Hepatocyte (in vitro differentiated cells): ENCODE measurements around the gene SNX27. TPM values are rescaled to one million over a fixed set of nuclear protein-coding genes. Genes with fewer than 3 reads are reported as not detected.
"Not testable (repeated sequence)": the region's sequence is repeated elsewhere in the genome, so short reads cannot be mapped to it uniquely, and the experiment has no call there.

Source experiments
- DNase-seq: peaks from one replicate; pipeline ENCODE4 v3.0.0-alpha.2; 2016; ENCODE audit warnings: low spot score
- H2AFZ ChIP-seq: fragments of 200-600 bp; sonication (generic); 2 replicates; pipeline ENCODE4 v1.6.0; 2016; ENCODE audit warnings: antibody characterized with exemption, mild to moderate bottlenecking
- H3K27ac ChIP-seq: fragments of 200-600 bp; sonication (generic); 2 replicates; pipeline ENCODE4 v1.5.1; 2016; ENCODE audit warnings: mild to moderate bottlenecking
- H3K27me3 ChIP-seq: fragments of 200-600 bp; sonication (generic); 2 replicates; pipeline ENCODE4 v1.6.1; 2016
- H3K36me3 ChIP-seq: fragments of 200-600 bp; sonication (generic); replicated peaks from 2 replicates; pipeline ENCODE4 v1.5.1; 2016; ENCODE audit warnings: low read depth; ENCODE audit not compliant: insufficient read depth
- H3K4me1 ChIP-seq: fragments of 200-600 bp; sonication (generic); 2 replicates; pipeline ENCODE4 v1.5.1; 2016; ENCODE audit warnings: mild to moderate bottlenecking, moderate library complexity; ENCODE audit not compliant: insufficient read depth
- H3K4me2 ChIP-seq: fragments of 200-600 bp; sonication (generic); 2 replicates; pipeline ENCODE4 v1.6.0; 2016
- H3K4me3 ChIP-seq: fragments of 200-600 bp; sonication (generic); 2 replicates; pipeline ENCODE4 v1.5.1; 2016; ENCODE audit warnings: mild to moderate bottlenecking
- H3K79me2 ChIP-seq: fragments of 200-600 bp; sonication (generic); 2 replicates; pipeline ENCODE4 v1.6.0; 2017; ENCODE audit warnings: mild to moderate bottlenecking
- H3K9me2 ChIP-seq: fragments of 200-600 bp; sonication (generic); replicated peaks from 2 replicates; pipeline ENCODE4 v1.6.0; 2017; ENCODE audit warnings: mild to moderate bottlenecking; ENCODE audit not compliant: insufficient read depth
- H3K9me3 ChIP-seq: fragments of 200-600 bp; sonication (generic); 2 replicates; pipeline ENCODE4 v1.5.1; 2016; ENCODE audit warnings: low read depth, mild to moderate bottlenecking
- H4K20me1 ChIP-seq: fragments of 200-600 bp; sonication (generic); 2 replicates; pipeline ENCODE4 v1.6.0; 2016; ENCODE audit warnings: mild to moderate bottlenecking; ENCODE audit not compliant: insufficient read depth, poor library complexity, severe bottlenecking
- EZH2 ChIP-seq: fragments of 200-600 bp; sonication (generic); IDR thresholded peaks from 2 replicates; pipeline ENCODE4 v1.6.1; 2016; ENCODE audit warnings: antibody characterized with exemption, mild to moderate bottlenecking, borderline replicate concordance
- EZH2phosphoT487 ChIP-seq: fragments of 200-600 bp; sonication (generic); IDR thresholded peaks from one replicate; pipeline ENCODE4 v1.6.1; 2018; ENCODE audit warnings: antibody characterized with exemption, mild to moderate bottlenecking, low read depth, moderate library complexity; ENCODE audit not compliant: unreplicated experiment, severe bottlenecking
- WGBS: methylation state at CpG from one replicate; pipeline ENCODE4 v1.1.6; 2016; ENCODE audit warnings: low lambda C conversion rate; ENCODE audit errors: missing lambda C conversion rate; 5-methylcytosine and 5-hydroxymethylcytosine counted together
- polyA plus RNA-seq: library from polyadenylated mRNA; unstranded; fragments of >200 nt; fragmentation: Nextera tagmentation; extraction: Ambion mirVana; gene quantifications from 2 replicates; pipeline ENCODE4 v1.2.1, GENCODE V29; 2016
- total RNA-seq: library from RNA; depleted of rRNA; stranded (reverse); fragments of >200 nt; gene quantifications from 2 replicates; pipeline ENCODE4 v1.2.3, GENCODE V29; 2014
- TF ChIP-seq, protein P1 (sequence below): fragments of 200-600 bp; sonication (generic); IDR thresholded peaks from 2 replicates; pipeline ENCODE4 v1.5.1; 2016; ENCODE audit warnings: antibody characterized with exemption, mild to moderate bottlenecking; ENCODE audit not compliant: poor library complexity

The SNX27 gene
- total and polyA plus RNA-seq, 2 experiments from 2014 or later = 24.0 to 38.7 TPM

GRCh38 chr1:151733126-151733525 is 121.3 kb downstream of the SNX27 start:
- Histone ChIP-seq H3K27ac (no peak overlapping the region), H3K9me3 (no peaks in the 10 kb centered on the region), H3K4me2 (no peak overlapping the region), H3K27me3 (no peaks in the 10 kb centered on the region), H4K20me1 (no peaks in the 10 kb centered on the region), H3K36me3 (no peaks in the 10 kb centered on the region), H3K9me2 (no peaks in the 10 kb centered on the region), H2AFZ (no peak overlapping the region), H3K79me2 (no peaks in the 10 kb centered on the region), H3K4me3 (no peak overlapping the region), H3K4me1 (no peaks in the 10 kb centered on the region)
- no peak for TF ChIP-seq EZH2
- TF ChIP-seq, protein P1, sequence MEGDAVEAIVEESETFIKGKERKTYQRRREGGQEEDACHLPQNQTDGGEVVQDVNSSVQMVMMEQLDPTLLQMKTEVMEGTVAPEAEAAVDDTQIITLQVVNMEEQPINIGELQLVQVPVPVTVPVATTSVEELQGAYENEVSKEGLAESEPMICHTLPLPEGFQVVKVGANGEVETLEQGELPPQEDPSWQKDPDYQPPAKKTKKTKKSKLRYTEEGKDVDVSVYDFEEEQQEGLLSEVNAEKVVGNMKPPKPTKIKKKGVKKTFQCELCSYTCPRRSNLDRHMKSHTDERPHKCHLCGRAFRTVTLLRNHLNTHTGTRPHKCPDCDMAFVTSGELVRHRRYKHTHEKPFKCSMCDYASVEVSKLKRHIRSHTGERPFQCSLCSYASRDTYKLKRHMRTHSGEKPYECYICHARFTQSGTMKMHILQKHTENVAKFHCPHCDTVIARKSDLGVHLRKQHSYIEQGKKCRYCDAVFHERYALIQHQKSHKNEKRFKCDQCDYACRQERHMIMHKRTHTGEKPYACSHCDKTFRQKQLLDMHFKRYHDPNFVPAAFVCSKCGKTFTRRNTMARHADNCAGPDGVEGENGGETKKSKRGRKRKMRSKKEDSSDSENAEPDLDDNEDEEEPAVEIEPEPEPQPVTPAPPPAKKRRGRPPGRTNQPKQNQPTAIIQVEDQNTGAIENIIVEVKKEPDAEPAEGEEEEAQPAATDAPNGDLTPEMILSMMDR = no peak
- TF ChIP-seq EZH2phosphoT487 = no peak
- 83% methylated on average over 3 of the region's 3 CpGs for WGBS
- DNase-seq = no peak

- H3K4me2 ChIP-seq, H3K9me3 ChIP-seq, H3K4me3 ChIP-seq, H4K20me1 ChIP-seq, DNase-seq, H3K27ac ChIP-seq, H3K36me3 ChIP-seq, H3K79me2 ChIP-seq, H3K4me1 ChIP-seq, H3K9me2 ChIP-seq, H2AFZ ChIP-seq, H3K27me3 ChIP-seq: not testable (repeated sequence)
- WGBS = 96% methylated on average over 9 of the region's 9 CpGs
These were observed 122.1 kb downstream of the SNX27 start for GRCh38 chr1:151733995-151734394.

DNA sequence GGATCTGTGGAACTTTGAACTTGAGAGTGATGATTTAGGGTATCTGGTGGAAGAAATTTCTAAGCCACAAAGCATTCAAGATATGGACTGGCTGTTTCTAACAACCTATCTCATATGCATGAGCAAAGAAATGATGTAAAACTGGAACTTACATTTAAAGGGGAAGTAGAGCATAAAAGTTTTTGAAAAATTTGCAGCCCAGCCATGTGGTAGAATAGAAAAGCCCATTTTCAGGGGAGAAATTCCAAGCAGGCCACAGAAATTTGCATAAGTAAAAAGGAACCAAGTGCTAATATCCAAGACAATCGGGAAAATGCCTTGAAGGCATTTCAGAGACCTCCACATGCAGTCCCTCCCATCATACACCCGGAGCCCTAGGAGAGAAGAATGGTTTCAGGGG is 125.2 kb downstream of the SNX27 start:
- Histone ChIP-seq H3K79me2 (no peaks in the 10 kb centered on the region), H3K9me2 (no peaks in the 10 kb centered on the region), H2AFZ (no peak overlapping the region)

GRCh38 chr1:151737479-151737878 is 125.6 kb downstream of the SNX27 start:
- TF ChIP-seq, protein P1 = no peak
- TF ChIP-seq EZH2 (no peak), EZH2phosphoT487 (no peak)

More for the DNA sequence above, 125.2 kb downstream of the SNX27 start:
- no peaks in the 10 kb centered on the region for H3K4me1 ChIP-seq
- no peaks in the 10 kb centered on the region for H3K36me3 ChIP-seq
- 85% methylated on average over 2 of the region's 2 CpGs for WGBS
- no peaks in the 10 kb centered on the region for H3K9me3 ChIP-seq
- TF ChIP-seq, protein P1 = no peak
- TF ChIP-seq EZH2 (no peak), EZH2phosphoT487 (no peak)
- H3K27me3 ChIP-seq = no peaks in the 10 kb centered on the region
- no peak overlapping the region for H3K4me3 ChIP-seq
- no peak overlapping the region for H3K27ac ChIP-seq
- no peak for DNase-seq
- no peak overlapping the region for H3K4me2 ChIP-seq
- H4K20me1 ChIP-seq = no peaks in the 10 kb centered on the region

More at GRCh38 chr1:151737479-151737878, 125.6 kb downstream of the SNX27 start:
- Histone ChIP-seq H3K9me3 (no peaks in the 10 kb centered on the region), H3K4me3 (no peak overlapping the region), H3K27ac (no peak overlapping the region), H3K79me2 (no peaks in the 10 kb centered on the region), H3K9me2 (no peaks in the 10 kb centered on the region), H3K4me2 (no peak overlapping the region), H3K4me1 (no peaks in the 10 kb centered on the region), H4K20me1 (no peaks in the 10 kb centered on the region), H3K27me3 (no peaks in the 10 kb centered on the region), H2AFZ (no peak overlapping the region), H3K36me3 (no peaks in the 10 kb centered on the region)
- DNase-seq = no peak
